COLO668 (cell line): ENCODE data around the gene MRPL41.
A peak's percentile ranks its signal among the peaks of the same experiment; 100 is the strongest.
"Not testable (repeated sequence)": the region's sequence is repeated elsewhere in the genome, so short reads cannot be mapped to it uniquely, and the experiment has no call there.

ENCODE experiments used
- DNase-seq: peaks from one replicate; lab custom pipeline; 2025; ENCODE audit not compliant: unreplicated experiment; lab: John Stamatoyannopoulos, UW

MRPL41 gene

GRCh38 chr9:137552022-137552768, 516 bp downstream of the MRPL41 start:
- DNase-seq, result peak; percentile 59

- not testable (repeated sequence) for DNase-seq
Observed at GRCh38 chr9:137553654-137554053, 2.0 kb downstream of the MRPL41 start.

GRCh38 chr9:137554349-137554748, 2.7 kb downstream of the MRPL41 start:
- no peak for DNase-seq

GRCh38 chr9:137555179-137555578, 3.5 kb downstream of the MRPL41 start:
- no peak for DNase-seq

- DNase-seq, result no peak
Observed at GRCh38 chr9:137556069-137556838, 4.6 kb downstream of the MRPL41 start.

- DNase-seq, result no peak
Observed at GRCh38 chr9:137558127-137558526, 6.4 kb downstream of the MRPL41 start.

GRCh38 chr9:137564134-137564533, 12.5 kb downstream of the MRPL41 start:
- no peak for DNase-seq

GRCh38 chr9:137564817-137565411, 13.2 kb downstream of the MRPL41 start:
- no peak for DNase-seq

GRCh38 chr9:137568445-137568844, 16.8 kb downstream of the MRPL41 start:
- DNase-seq, result not testable (repeated sequence)

GRCh38 chr9:137569609-137570203, 18.0 kb downstream of the MRPL41 start:
- DNase-seq, result no peak

- DNase-seq, result no peak
Observed at GRCh38 chr9:137570566-137570965, 18.9 kb downstream of the MRPL41 start.

- no peak for DNase-seq
Observed at GRCh38 chr9:137574192-137574591, 22.5 kb downstream of the MRPL41 start.

- DNase-seq, result no peak
Observed at GRCh38 chr9:137575364-137575715, 23.7 kb downstream of the MRPL41 start.

GRCh38 chr9:137575716-137576411, 24.2 kb downstream of the MRPL41 start:
- DNase-seq, result no peak

GRCh38 chr9:137578518-137579258, 27.0 kb downstream of the MRPL41 start, which contains the start of gene DPH7:
TSS of gene DPH7 (minus strand) at chr9:137578925. CDS start at chr9:137578777, 148 bp downstream.
- peak; percentile 98 for DNase-seq

- no peak for DNase-seq
Observed at GRCh38 chr9:137579259-137579604, 27.6 kb downstream of the MRPL41 start.

GRCh38 chr9:137580209-137580953, 28.7 kb downstream of the MRPL41 start:
- DNase-seq, result peak; percentile 35

GRCh38 chr9:137580954-137581322, 29.3 kb downstream of the MRPL41 start:
- DNase-seq, result no peak

- DNase-seq, result no peak
Observed at GRCh38 chr9:137581361-137582285, 29.9 kb downstream of the MRPL41 start.
